GM12878 (cell line): ENCODE data around the gene NSL1. TPM values are rescaled to one million over a fixed set of nuclear protein-coding genes. Genes with fewer than 3 reads are reported as not detected.

Experiments
- BMI1 ChIP-seq: fragments of 450-650 bp; IDR thresholded peaks from 2 replicates; pipeline ENCODE4 v1.6.1; 2016; ENCODE audit warnings: mild to moderate bottlenecking, moderate library complexity, borderline replicate concordance
- CBX5 ChIP-seq: sonication (generic); IDR thresholded peaks from 2 replicates; pipeline ENCODE4 v1.6.1; 2016; ENCODE audit warnings: low read depth, moderate library complexity, mild to moderate bottlenecking, inconsistent platforms
- EGR1 ChIP-seq, 2 experiments: IDR thresholded peaks; 1 replicate in 1 of 2; 2 replicates in 1 of 2; pipeline ENCODE4 v1.6.1; 2011 to 2012; ENCODE audit warnings: low read depth in 2 of 2, low read length in 2 of 2, borderline replicate concordance in 1 of 2, mild to moderate bottlenecking in 1 of 2, moderate library complexity in 1 of 2
- ETV6 ChIP-seq, 2 experiments: fragments of 450-650 bp in 1 of 2; IDR thresholded peaks in 1 of 2; conservative IDR thresholded peaks in 1 of 2; 2 replicates each; pipeline ENCODE4 v1.6.1; 2014; ENCODE audit warnings: antibody characterized with exemption in 1 of 2, borderline replicate concordance in 1 of 2, low read depth in 1 of 2, mild to moderate bottlenecking in 1 of 2, moderate library complexity in 1 of 2
- FOS ChIP-seq: IDR thresholded peaks from 3 replicates; pipeline ENCODE4 v1.6.1; 2011; ENCODE audit warnings: borderline replicate concordance; ENCODE audit not compliant: insufficient read length; ENCODE audit errors: extremely low read depth
- FOXM1 ChIP-seq: IDR thresholded peaks from 2 replicates; pipeline ENCODE4 v1.6.1; 2012; ENCODE audit warnings: low read depth, mild to moderate bottlenecking, inconsistent platforms, low read length, moderate library complexity
- GABPA ChIP-seq: IDR thresholded peaks from 2 replicates; pipeline ENCODE4 v1.6.1; 2014; ENCODE audit warnings: antibody characterized with exemption, low read depth, mild to moderate bottlenecking, inconsistent platforms
- IKZF2 ChIP-seq, 2 experiments: fragments of 450-650 bp; IDR thresholded peaks; 2 replicates each; pipeline ENCODE4 v1.6.1; 2017; ENCODE audit warnings: mild to moderate bottlenecking in 2 of 2, moderate library complexity in 2 of 2
- IRF4 ChIP-seq: IDR thresholded peaks from 2 replicates; pipeline ENCODE4 v1.6.1; 2011; ENCODE audit warnings: low read depth, low read length
- JUNB ChIP-seq: IDR thresholded peaks from 2 replicates; pipeline ENCODE4 v1.6.1; 2016; ENCODE audit warnings: antibody characterized with exemption, mild to moderate bottlenecking
- MEF2B ChIP-seq: fragments of 450-650 bp; IDR thresholded peaks from 2 replicates; pipeline ENCODE4 v1.6.1; 2018; ENCODE audit warnings: mild to moderate bottlenecking, moderate library complexity; ENCODE audit not compliant: partially characterized antibody, poor library complexity, severe bottlenecking
- MTA3 ChIP-seq: IDR thresholded peaks from 2 replicates; pipeline ENCODE4 v1.6.1; 2012; ENCODE audit warnings: low read length, inconsistent platforms, borderline replicate concordance
- MYB ChIP-seq: fragments of 150-350 bp; IDR thresholded peaks from 2 replicates; pipeline ENCODE4 v1.6.1; 2014; ENCODE audit warnings: mild to moderate bottlenecking, low read depth, low read length, borderline replicate concordance
- MYC ChIP-seq: IDR thresholded peaks from 2 replicates; pipeline ENCODE4 v1.6.1; 2011; ENCODE audit warnings: mild to moderate bottlenecking, low read length, moderate library complexity, inconsistent platforms; ENCODE audit not compliant: insufficient read depth, insufficient replicate concordance, insufficient read length, severe bottlenecking
- NFXL1 ChIP-seq: fragments of 450-650 bp; IDR thresholded peaks from 2 replicates; pipeline ENCODE4 v1.6.1; 2017; ENCODE audit warnings: antibody characterized with exemption, mild to moderate bottlenecking, borderline replicate concordance
- NR2C2 ChIP-seq: IDR thresholded peaks from 2 replicates; pipeline ENCODE4 v1.6.1; 2011; ENCODE audit warnings: borderline replicate concordance, low read depth; ENCODE audit not compliant: control insufficient read depth, insufficient read length
- SREBF2 ChIP-seq: IDR thresholded peaks from 2 replicates; pipeline ENCODE4 v1.6.1; 2012; ENCODE audit warnings: mild to moderate bottlenecking, low read length
- SRF ChIP-seq, 2 experiments: IDR thresholded peaks; 2 replicates each; pipeline ENCODE4 v1.6.1; 2011; ENCODE audit warnings: low read depth in 2 of 2, low read length in 2 of 2, mild to moderate bottlenecking in 1 of 2, moderate library complexity in 1 of 2
- STAT1 ChIP-seq: fragments of 450-650 bp; conservative IDR thresholded peaks from 2 replicates; pipeline ENCODE4 v1.6.1; 2014; ENCODE audit warnings: antibody characterized with exemption, mild to moderate bottlenecking
- TAF1 ChIP-seq: IDR thresholded peaks from 2 replicates; pipeline ENCODE4 v1.6.1; 2011; ENCODE audit warnings: mild to moderate bottlenecking, low read depth, low read length, borderline replicate concordance
- TCF12 ChIP-seq: IDR thresholded peaks from 2 replicates; pipeline ENCODE4 v1.6.1; 2011; ENCODE audit warnings: low read depth, mild to moderate bottlenecking, low read length
- YY1 ChIP-seq: IDR thresholded peaks from 2 replicates; pipeline ENCODE4 v1.6.1; 2011; ENCODE audit warnings: low read depth, mild to moderate bottlenecking, low read length
- ZNF622 ChIP-seq: fragments of 450-650 bp; IDR thresholded peaks from 2 replicates; pipeline ENCODE4 v1.6.1; 2017; ENCODE audit warnings: mild to moderate bottlenecking, inconsistent platforms
- polyA plus RNA-seq, 11 experiments: library from polyadenylated mRNA; depleted of rRNA in 4 of 11; unstranded in 6 of 11; stranded (reverse) in 5 of 11; fragments of >200 nt; fragmentation: Nextera tagmentation in 4 of 11; fragmentation: Illumina TruSeq in 1 of 11; extraction: Ambion mirVana in 4 of 11; extraction: Trizol in 1 of 11; gene quantifications; 1 replicate in 1 of 11; 2 replicates in 10 of 11; pipeline versions ENCODE4 v1.2.1 to v1.2.3, GENCODE V29; 2011 to 2016; ENCODE audit warnings: inconsistent platforms in 2 of 11, missing spikeins in 2 of 11, low read depth in 1 of 11
- total RNA-seq, 4 experiments: library from RNA; depleted of rRNA in 3 of 4; stranded (reverse); fragments of >200 nt in 3 of 4; fragmentation: Illumina TruSeq in 1 of 4; extraction: Trizol in 1 of 4; gene quantifications; 2 replicates each; pipeline versions ENCODE4 v1.2.1 to v1.2.3, GENCODE V29; 2013 to 2021
- TF ChIP-seq, protein P1 (sequence below), 3 experiments: IDR thresholded peaks in 2 of 3; conservative IDR thresholded peaks in 1 of 3; 2 replicates each; pipeline ENCODE4 v1.5.1; 2011; ENCODE audit warnings: low read depth in 3 of 3, low read length in 3 of 3, mild to moderate bottlenecking in 3 of 3, control low read depth in 2 of 3, moderate library complexity in 2 of 3, inconsistent platforms in 1 of 3, mixed read lengths in 1 of 3; ENCODE audit not compliant: control insufficient read depth in 2 of 3, insufficient read depth in 1 of 3; ENCODE audit errors: extremely low read depth in 1 of 3
- TF ChIP-seq, protein P2 (sequence below): fragments of 450-650 bp; IDR thresholded peaks from 2 replicates; pipeline ENCODE4 v1.6.1; 2017; ENCODE audit warnings: mild to moderate bottlenecking, moderate library complexity

The NSL1 gene
- total and polyA plus RNA-seq, 10 of the 15 experiments (the other 5 are each of a cell fraction or from before 2014, with no cell fraction given): 36.7 to 74.2 (median 46.4) TPM

DNA sequence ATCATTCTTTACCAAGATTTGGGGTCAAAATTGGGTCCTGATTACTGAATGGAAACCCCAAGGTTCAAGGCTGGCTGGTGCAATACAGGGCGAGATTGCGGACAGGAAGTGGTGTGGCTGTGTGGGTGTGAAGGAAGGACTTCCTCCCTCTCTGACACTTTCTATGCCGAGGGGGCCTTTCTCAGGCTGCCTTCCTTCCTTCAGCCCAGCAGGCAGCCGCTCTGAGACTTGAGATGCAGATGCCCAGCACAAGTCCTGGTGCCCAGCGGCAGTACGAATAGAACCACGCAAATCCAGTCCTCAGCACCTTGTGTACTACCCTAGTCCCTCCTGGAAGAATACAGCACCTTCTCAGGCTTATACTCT, 108.2 kb downstream of the NSL1 start (continued):
- TF ChIP-seq, protein P1, sequence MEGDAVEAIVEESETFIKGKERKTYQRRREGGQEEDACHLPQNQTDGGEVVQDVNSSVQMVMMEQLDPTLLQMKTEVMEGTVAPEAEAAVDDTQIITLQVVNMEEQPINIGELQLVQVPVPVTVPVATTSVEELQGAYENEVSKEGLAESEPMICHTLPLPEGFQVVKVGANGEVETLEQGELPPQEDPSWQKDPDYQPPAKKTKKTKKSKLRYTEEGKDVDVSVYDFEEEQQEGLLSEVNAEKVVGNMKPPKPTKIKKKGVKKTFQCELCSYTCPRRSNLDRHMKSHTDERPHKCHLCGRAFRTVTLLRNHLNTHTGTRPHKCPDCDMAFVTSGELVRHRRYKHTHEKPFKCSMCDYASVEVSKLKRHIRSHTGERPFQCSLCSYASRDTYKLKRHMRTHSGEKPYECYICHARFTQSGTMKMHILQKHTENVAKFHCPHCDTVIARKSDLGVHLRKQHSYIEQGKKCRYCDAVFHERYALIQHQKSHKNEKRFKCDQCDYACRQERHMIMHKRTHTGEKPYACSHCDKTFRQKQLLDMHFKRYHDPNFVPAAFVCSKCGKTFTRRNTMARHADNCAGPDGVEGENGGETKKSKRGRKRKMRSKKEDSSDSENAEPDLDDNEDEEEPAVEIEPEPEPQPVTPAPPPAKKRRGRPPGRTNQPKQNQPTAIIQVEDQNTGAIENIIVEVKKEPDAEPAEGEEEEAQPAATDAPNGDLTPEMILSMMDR (IDR thresholded peaks at IDR 0.05 in 2 of 3, conservative IDR thresholded peaks at IDR 0.05 in 1 of 3; ENCODE audit: control insufficient read depth in 2 of 3, extremely low read depth in 1 of 3, insufficient read depth in 1 of 3, low read depth in 3 of 3, low read length in 3 of 3): no peak
- TF ChIP-seq FOXM1 (peak; percentile 79), NR2C2 (no peak), GABPA (peak; percentile 78), SREBF2 (no peak), BMI1 (no peak), MEF2B (no peak), EGR1 (IDR thresholded peaks at IDR 0.05; ENCODE audit: borderline replicate concordance in 1 of 2, low read depth in 2 of 2, low read length in 2 of 2) (peak; percentile 39 to 97), ZNF622 (no peak), IKZF2 (IDR thresholded peaks at IDR 0.05) (peak; percentile 67 to 72), JUNB (no peak), MYC (no peak), YY1 (0 out of 2 replicates have a peak, but pooled peaks have one; percentile 41), TAF1 (0 out of 2 replicates have a peak, but pooled peaks have one; percentile 10), ETV6 (conservative IDR thresholded peaks at IDR 0.05 in 1 of 2, IDR thresholded peaks at IDR 0.05 in 1 of 2; ENCODE audit: borderline replicate concordance in 1 of 2, low read depth in 1 of 2) (peak; percentile 85 to 100; a peak in 2 of 4 replicates), SRF (IDR thresholded peaks at IDR 0.05; ENCODE audit: low read depth in 2 of 2, low read length in 2 of 2) (0 out of 4 replicates have a peak, but pooled peaks of 1 of the 2 experiments have one; percentile 26), IRF4 (peak; percentile 74; the same call in 1 of the 2 replicates), FOS (no peak), MYB (no peak), MTA3 (peak; percentile 66; the same call in 1 of the 2 replicates), TCF12 (0 out of 2 replicates have a peak, but pooled peaks have one; percentile 44), CBX5 (no peak), STAT1 (no peak), NFXL1 (no peak)
- TF ChIP-seq, protein P2, sequence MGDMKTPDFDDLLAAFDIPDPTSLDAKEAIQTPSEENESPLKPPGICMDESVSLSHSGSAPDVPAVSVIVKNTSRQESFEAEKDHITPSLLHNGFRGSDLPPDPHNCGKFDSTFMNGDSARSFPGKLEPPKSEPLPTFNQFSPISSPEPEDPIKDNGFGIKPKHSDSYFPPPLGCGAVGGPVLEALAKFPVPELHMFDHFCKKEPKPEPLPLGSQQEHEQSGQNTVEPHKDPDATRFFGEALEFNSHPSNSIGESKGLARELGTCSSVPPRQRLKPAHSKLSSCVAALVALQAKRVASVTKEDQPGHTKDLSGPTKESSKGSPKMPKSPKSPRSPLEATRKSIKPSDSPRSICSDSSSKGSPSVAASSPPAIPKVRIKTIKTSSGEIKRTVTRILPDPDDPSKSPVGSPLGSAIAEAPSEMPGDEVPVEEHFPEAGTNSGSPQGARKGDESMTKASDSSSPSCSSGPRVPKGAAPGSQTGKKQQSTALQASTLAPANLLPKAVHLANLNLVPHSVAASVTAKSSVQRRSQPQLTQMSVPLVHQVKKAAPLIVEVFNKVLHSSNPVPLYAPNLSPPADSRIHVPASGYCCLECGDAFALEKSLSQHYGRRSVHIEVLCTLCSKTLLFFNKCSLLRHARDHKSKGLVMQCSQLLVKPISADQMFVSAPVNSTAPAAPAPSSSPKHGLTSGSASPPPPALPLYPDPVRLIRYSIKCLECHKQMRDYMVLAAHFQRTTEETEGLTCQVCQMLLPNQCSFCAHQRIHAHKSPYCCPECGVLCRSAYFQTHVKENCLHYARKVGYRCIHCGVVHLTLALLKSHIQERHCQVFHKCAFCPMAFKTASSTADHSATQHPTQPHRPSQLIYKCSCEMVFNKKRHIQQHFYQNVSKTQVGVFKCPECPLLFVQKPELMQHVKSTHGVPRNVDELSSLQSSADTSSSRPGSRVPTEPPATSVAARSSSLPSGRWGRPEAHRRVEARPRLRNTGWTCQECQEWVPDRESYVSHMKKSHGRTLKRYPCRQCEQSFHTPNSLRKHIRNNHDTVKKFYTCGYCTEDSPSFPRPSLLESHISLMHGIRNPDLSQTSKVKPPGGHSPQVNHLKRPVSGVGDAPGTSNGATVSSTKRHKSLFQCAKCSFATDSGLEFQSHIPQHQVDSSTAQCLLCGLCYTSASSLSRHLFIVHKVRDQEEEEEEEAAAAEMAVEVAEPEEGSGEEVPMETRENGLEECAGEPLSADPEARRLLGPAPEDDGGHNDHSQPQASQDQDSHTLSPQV: no peak
